AG09309 (cell line): ENCODE results near the gene PTPRN2.

Experiments
- DNase-seq: peaks from one replicate; pipeline ENCODE4 v3.0.0-alpha.2; 2010; ENCODE audit warnings: low read depth
- H3K4me3 ChIP-seq: 2 replicates; pipeline ENCODE4 v1.5.1; 2011; ENCODE audit warnings: mild to moderate bottlenecking, low read depth, low read length, moderate library complexity; ENCODE audit not compliant: control insufficient read depth
- CTCF ChIP-seq: IDR thresholded peaks from 2 replicates; pipeline ENCODE4 v1.5.1; 2011; ENCODE audit warnings: mild to moderate bottlenecking, low read depth, low read length, inconsistent platforms; ENCODE audit not compliant: insufficient read depth, control insufficient read depth; ENCODE audit errors: missing control alignments

The PTPRN2 gene

GRCh38 chr7:158140538-158141220 lies 446.9 kb downstream of the PTPRN2 start:
- DNase-seq, result no peak
- no peak for TF ChIP-seq CTCF
- no peak overlapping the region for H3K4me3 ChIP-seq

GRCh38 chr7:158139499-158139898 lies 448.1 kb downstream of the PTPRN2 start:
- no peak for DNase-seq
- no peak overlapping the region for H3K4me3 ChIP-seq

GRCh38 chr7:158138329-158138597 lies 449.4 kb downstream of the PTPRN2 start:
- no peak for DNase-seq
- no peak for TF ChIP-seq CTCF
- no peak overlapping the region for H3K4me3 ChIP-seq

More at GRCh38 chr7:158139499-158139898, 448.1 kb downstream of the PTPRN2 start:
- no peak for TF ChIP-seq CTCF

- DNase-seq, result no peak
- H3K4me3 ChIP-seq, result no peak overlapping the region
Measured at GRCh38 chr7:158137516-158138328, 449.9 kb downstream of the PTPRN2 start.

GRCh38 chr7:158135931-158136330 lies 451.7 kb downstream of the PTPRN2 start:
- no peak for TF ChIP-seq CTCF
- H3K4me3 ChIP-seq, result no peak overlapping the region
- DNase-seq, result no peak

More at GRCh38 chr7:158137516-158138328, 449.9 kb downstream of the PTPRN2 start:
- TF ChIP-seq CTCF, result no peak

GRCh38 chr7:158134824-158135223 lies 452.8 kb downstream of the PTPRN2 start:
- no peak for TF ChIP-seq CTCF
- H3K4me3 ChIP-seq, result no peak overlapping the region

More at GRCh38 chr7:158134824-158135223, 452.8 kb downstream of the PTPRN2 start:
- DNase-seq, result no peak
